ENCODE measurements around the gene EIF4E2. TPM values are rescaled to one million over a fixed set of nuclear protein-coding genes. Genes with fewer than 3 reads are reported as not detected.

EIF4E2 gene
- total and polyA plus RNA-seq, 2 of the 13 experiments (the other 11 are each of a cell fraction or from before 2014, with no cell fraction given) = 25.0 to 101 TPM

GRCh38 chr2:232600053-232600773 is 49.7 kb downstream of the EIF4E2 start (continued):
- TF ChIP-seq KDM6A (CRISPR knock-in tag; IDR thresholded peaks at IDR 0.05; ENCODE audit: low read depth) = no peak

- no peaks in the 10 kb centered on the region for H4K20me1 ChIP-seq (ENCODE audit: insufficient read depth, low read length)
- H3K9me3 ChIP-seq (ENCODE audit: low read length) = no peaks in the 10 kb centered on the region
- CTCF ChIA-PET (ENCODE audit: low intra/inter-chr PET ratio, low total read pairs) = no interaction called here
- ATAC-seq (no peak), FAIRE-seq (no peak), DNase-seq (ENCODE audit: low spot score) (no peak)
- POLR2A ChIA-PET = interaction anchor here (1.2 kb wide), 1 partner anchor 53 kb away, joined by 3 read pairs; the partner anchor contains the start of genes EIF4E2 and TIGD1
- H2AFZ ChIP-seq (ENCODE audit: low read length) = no peak overlapping the region
- peaks cover 0 to 8% of the 10 kb centered on the region in 2 experiments; a peak in 2 of 5 replicates for H3K27me3 ChIP-seq (ENCODE audit: control insufficient read depth in 1 of 2, insufficient read depth in 2 of 2, low read length in 2 of 2)
- in situ Hi-C loops (cut with HindIII; ENCODE audit: extremely low pct_ligation_motif_present, low pct_unique_long_range_greater_than_20kb) = no loop called here
- no peak overlapping the region for H3K9ac ChIP-seq (ENCODE audit: insufficient read depth, low read depth, low read length)
- 33% methylated on average over 3 of the region's 3 CpGs for WGBS (ENCODE audit: low lambda C conversion rate)
- H3K4me3 ChIP-seq (replicated peaks in 1 of 3; ENCODE audit: insufficient read depth in 1 of 3, low read depth in 2 of 3, low read length in 3 of 3) = no peak overlapping the region
- no peak overlapping the region for H3K27ac ChIP-seq (ENCODE audit: extremely low read length, insufficient read depth, low read length)
- peaks cover 5% of the 10 kb centered on the region; the same call in 1 of the 2 replicates for H3K4me1 ChIP-seq (ENCODE audit: insufficient read depth, low read length)
- TF ChIP-seq ZNF234 (CRISPR knock-in tag; conservative IDR thresholded peaks at IDR 0.05) = no peak
- TF ChIP-seq FOXK1 (CRISPR knock-in tag; IDR thresholded peaks at IDR 0.05; ENCODE audit: borderline replicate concordance, low read depth) = no peak
- TF ChIP-seq MAF1 (CRISPR knock-in tag; IDR thresholded peaks at IDR 0.05; ENCODE audit: borderline replicate concordance) = no peak
- TF ChIP-seq RCOR2 (CRISPR knock-in tag; IDR thresholded peaks at IDR 0.05) = no peak
- no peak for TF ChIP-seq ZNF850 (CRISPR knock-in tag; conservative IDR thresholded peaks at IDR 0.05)
- TF ChIP-seq XBP1 (CRISPR knock-in tag; IDR thresholded peaks at IDR 0.05) = no peak
- TF ChIP-seq E2F2 (CRISPR knock-in tag; IDR thresholded peaks at IDR 0.05; ENCODE audit: borderline replicate concordance) = no peak
- TF ChIP-seq ZNF530 (CRISPR knock-in tag; IDR thresholded peaks at IDR 0.05; ENCODE audit: low read depth) = no peak
- no peak for TF ChIP-seq SMARCC2 (IDR thresholded peaks at IDR 0.05)
- BruUV-seq (replicated peaks) = no TSS peak
- no peak overlapping the region for H3K4me2 ChIP-seq (ENCODE audit: low read depth, low read length)
- H3K36me3 ChIP-seq (replicated peaks in 1 of 2; ENCODE audit: control insufficient read depth in 1 of 2, insufficient read depth in 2 of 2, low read length in 2 of 2) = no peaks in the 10 kb centered on the region
- H3K79me2 ChIP-seq (ENCODE audit: insufficient read depth, low read length) = no peaks in the 10 kb centered on the region
- intact Hi-C loops (cut with micrococcal nuclease; ENCODE audit: unreplicated experiment) = loop anchor here (10.0 kb wide), 1 partner anchor 142 kb away; no protein-coding TSS in a partner anchor
Measured at GRCh38 chr2:232603283-232603682, 52.8 kb downstream of the EIF4E2 start.

Data from HepG2 (cell line).